Measurements from ENCODE around the gene HS1BP3. TPM values are rescaled to one million over a fixed set of nuclear protein-coding genes. Genes with fewer than 3 reads are reported as not detected.

HS1BP3 gene
- total and polyA plus RNA-seq, 9 of the 15 experiments (the other 6 are each of a cell fraction or from before 2014, with no cell fraction given) = 0.41 to 8.3 (median 5.9) TPM

DNA sequence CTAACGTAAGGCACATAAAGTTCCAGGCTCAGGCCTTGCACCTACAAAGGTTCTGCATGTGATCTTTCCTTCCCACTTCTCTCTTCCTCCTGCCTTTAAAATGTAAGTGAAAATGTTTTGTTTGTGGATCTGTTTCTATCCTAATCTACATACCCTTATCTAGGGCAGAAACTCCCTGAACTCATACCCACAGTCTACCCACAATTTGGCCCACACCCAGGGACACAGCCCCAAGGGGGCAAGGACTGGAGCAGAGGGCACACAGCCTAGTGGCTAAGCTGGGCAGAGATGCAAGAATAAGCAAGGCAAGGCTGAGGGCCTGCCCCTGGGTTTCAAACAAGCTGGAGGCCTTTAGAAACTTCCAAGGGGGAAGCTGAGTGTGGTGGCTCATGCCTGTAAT, 71.0 kb downstream of the HS1BP3 start:
- Histone ChIP-seq H3K9me3 (replicated peaks; ENCODE audit: control insufficient read depth, insufficient read depth, low read depth, low read length) (no peaks in the 10 kb centered on the region; the same call in none of the 2 replicates), H3K4me3 (no peak overlapping the region), H3K27ac (ENCODE audit: extremely low read depth, low read depth, low read length) (peak overlapping the region; percentile 97), H3K79me2 (ENCODE audit: control insufficient read depth, insufficient read depth, low read length) (no peaks in the 10 kb centered on the region), H3K36me3 (ENCODE audit: control insufficient read depth, insufficient read depth, low read length) (no peaks in the 10 kb centered on the region), H3K9ac (ENCODE audit: insufficient read depth in 1 of 2, low read depth in 2 of 2, low read length in 2 of 2) (peak overlapping the region in 1 of 2 experiments; percentile 67; a peak in 2 of 4 replicates), H4K20me1 (replicated peaks; ENCODE audit: control insufficient read depth, insufficient read depth, low read length) (no peaks in the 10 kb centered on the region), H2AFZ (ENCODE audit: low read depth, low read length) (peak overlapping the region; percentile 96), H3K27me3 (ENCODE audit: control insufficient read depth in 2 of 2, insufficient read depth in 2 of 2, low read length in 2 of 2) (no peaks in the 10 kb centered on the region), H3K4me1 (replicated peaks in 1 of 2; ENCODE audit: control insufficient read depth in 2 of 2, insufficient read depth in 2 of 2, low read length in 2 of 2) (peaks cover 35 to 51% of the 10 kb centered on the region in 2 experiments), H3K4me2 (ENCODE audit: insufficient read depth, low read length) (peak overlapping the region; percentile 55; the same call in 1 of the 2 replicates), H3K9me1 (ENCODE audit: control insufficient read depth, insufficient read depth, low read length) (no peaks in the 10 kb centered on the region)
- TF ChIP-seq ZBTB17 (CRISPR knock-in tag; IDR thresholded peaks at IDR 0.05) = no peak
- no peak for TF ChIP-seq SMAD3 (CRISPR knock-in tag; conservative IDR thresholded peaks at IDR 0.05)
- TF ChIP-seq NFRKB (IDR thresholded peaks at IDR 0.05; ENCODE audit: low read depth) = 0 out of 2 replicates have a peak, but pooled peaks have one; percentile 29
- 0 out of 2 replicates have a peak, but pooled peaks have one; percentile 21 for TF ChIP-seq GTF2A2 (tag; IDR thresholded peaks at IDR 0.05)
- TF ChIP-seq NR4A1 (CRISPR knock-in tag; IDR thresholded peaks at IDR 0.05) = no peak
- TF ChIP-seq NR4A1 (tag; IDR thresholded peaks at IDR 0.05) = 0 out of 2 replicates have a peak, but pooled peaks have one; percentile 20
- TF ChIP-seq ZNF584 (CRISPR knock-in tag; IDR thresholded peaks at IDR 0.05; ENCODE audit: low read depth) = 0 out of 2 replicates have a peak, but pooled peaks have one; percentile 12
- CTCF ChIA-PET (ENCODE audit: low intra/inter-chr PET ratio) = no interaction called here
- in situ Hi-C loops (cut with MboI) (no loop called here), intact Hi-C loops (cut with micrococcal nuclease) (loop anchor here (2.0 kb wide), 1 partner anchor 21 kb away; no protein-coding TSS in a partner anchor)
- WGBS (ENCODE audit: insufficient coverage, low coverage, missing lambda C conversion rate) = 100% methylated on average over 1 of the region's 1 CpG
- DNase-seq (ENCODE audit: extremely low read depth in 1 of 4, low spot score in 3 of 4) (no peak), ATAC-seq (no peak), FAIRE-seq (peak; percentile 37)
- POLR2A ChIA-PET = interaction anchor here (0.8 to 1.7 kb wide), 3 partner anchors 12 to 82 kb away, joined by 3 to 9 read pairs (median 3); no protein-coding TSS in a partner anchor
- BruUV-seq (replicated peaks) = no TSS peak
